Measurements from ENCODE around the gene IGSF8. TPM values are rescaled to one million over a fixed set of nuclear protein-coding genes. Genes with fewer than 3 reads are reported as not detected.
A peak's percentile ranks its signal among the peaks of the same experiment; 100 is the strongest.
"Not testable (repeated sequence)": the region's sequence is repeated elsewhere in the genome, so short reads cannot be mapped to it uniquely, and the experiment has no call there.

The IGSF8 gene
- total RNA-seq, 1 donor from 2014 or later, result 13.4 TPM

GRCh38 chr1:160127381-160127780 lies 29.0 kb upstream of the IGSF8 start:
- DNase-seq, result no peak

- DNase-seq, result not testable (repeated sequence)
These were observed 27.9 kb upstream of the IGSF8 start for GRCh38 chr1:160126342-160126741.

- DNase-seq, result no peak
These were observed 27.3 kb upstream of the IGSF8 start for GRCh38 chr1:160125746-160126145.

- DNase-seq, result no peak
These were observed 26.5 kb upstream of the IGSF8 start for GRCh38 chr1:160124705-160125478.

DNA sequence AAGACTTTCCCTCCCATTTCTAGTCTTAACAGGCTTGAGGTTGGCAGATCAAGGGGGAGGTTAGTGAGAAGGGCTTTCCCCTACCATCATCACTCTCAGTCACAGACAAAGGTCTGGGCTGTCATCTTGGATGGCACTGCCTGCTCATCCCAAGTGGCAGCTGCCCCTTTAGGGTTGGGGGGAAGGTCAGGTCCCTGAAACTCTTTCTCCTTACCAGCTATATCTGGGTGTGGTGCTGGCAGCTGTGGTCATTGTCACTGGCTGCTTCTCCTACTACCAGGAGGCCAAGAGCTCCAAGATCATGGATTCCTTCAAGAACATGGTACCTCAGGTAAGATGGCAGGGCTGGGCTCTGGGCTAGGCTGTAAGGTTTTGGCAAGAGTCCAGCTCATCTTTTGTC lies 25.3 kb upstream of the IGSF8 start:
- DNase-seq, result no peak

- no peak for DNase-seq
These were observed 24.6 kb upstream of the IGSF8 start for GRCh38 chr1:160122978-160123495.

DNA sequence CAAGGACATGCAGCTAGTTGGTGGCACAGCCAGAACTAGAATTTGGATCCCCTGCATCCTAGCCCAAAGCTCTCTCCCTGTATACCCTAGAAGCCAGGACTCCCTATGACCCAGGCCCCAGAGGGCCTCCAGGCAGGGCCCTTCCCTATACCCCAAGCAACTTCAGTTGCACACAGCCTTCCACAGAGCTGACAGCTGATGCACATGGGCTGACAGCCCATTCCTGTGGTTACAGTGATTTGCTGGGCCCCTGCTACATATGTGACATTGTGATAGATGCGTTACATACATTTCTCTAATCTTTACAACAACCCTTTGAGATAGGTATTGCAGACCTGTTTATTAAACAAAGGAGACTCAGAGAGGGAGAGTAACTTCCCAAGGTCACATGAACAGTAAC lies 23.0 kb upstream of the IGSF8 start:
- DNase-seq, result no peak

- DNase-seq, result no peak
These were observed 22.4 kb upstream of the IGSF8 start for GRCh38 chr1:160120797-160121196.

DNA sequence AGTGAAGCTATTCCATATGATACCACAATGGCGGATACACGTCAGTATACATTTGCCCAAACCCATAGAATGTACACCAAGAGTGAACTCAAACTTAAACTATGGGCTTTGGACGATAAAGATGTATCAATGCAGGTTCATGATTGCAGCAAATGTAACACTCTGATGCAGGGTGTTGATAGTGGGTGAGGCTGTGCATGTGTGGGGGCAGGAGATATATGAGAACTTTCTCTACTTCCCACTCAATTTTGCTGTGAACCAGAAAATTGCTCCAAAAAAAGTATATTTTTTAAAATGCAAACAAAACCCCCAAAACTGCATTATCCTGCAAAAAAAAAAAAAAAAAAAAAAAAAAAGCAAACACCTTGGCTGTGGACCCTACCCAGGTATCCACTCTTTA lies 20.5 kb upstream of the IGSF8 start:
- no peak for DNase-seq

DNA sequence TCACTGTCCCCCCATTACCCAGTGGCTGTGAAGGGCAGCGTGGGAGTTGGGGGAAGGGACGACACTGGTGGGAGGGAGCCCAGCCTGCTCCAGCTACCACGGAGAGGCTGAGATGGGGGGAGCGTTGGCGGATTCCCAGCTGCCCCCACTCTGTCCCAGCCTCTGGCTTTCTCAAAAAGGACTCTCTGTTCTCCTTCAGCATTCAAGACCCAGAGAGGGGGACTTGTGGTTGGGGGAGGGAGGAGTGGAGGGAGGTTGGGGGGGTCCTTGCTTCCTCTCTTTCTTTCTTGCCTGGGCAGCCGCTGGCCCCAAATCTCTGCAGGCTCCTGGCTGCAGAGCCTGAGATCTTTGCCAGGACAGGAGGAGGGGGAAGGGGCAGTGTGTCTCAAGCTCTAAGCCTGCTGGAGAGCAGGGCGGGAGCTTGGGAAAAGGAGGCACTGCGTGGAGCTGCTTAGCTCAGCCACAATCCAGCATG lies 19.3 kb upstream of the IGSF8 start:
- DNase-seq, result no peak

DNA sequence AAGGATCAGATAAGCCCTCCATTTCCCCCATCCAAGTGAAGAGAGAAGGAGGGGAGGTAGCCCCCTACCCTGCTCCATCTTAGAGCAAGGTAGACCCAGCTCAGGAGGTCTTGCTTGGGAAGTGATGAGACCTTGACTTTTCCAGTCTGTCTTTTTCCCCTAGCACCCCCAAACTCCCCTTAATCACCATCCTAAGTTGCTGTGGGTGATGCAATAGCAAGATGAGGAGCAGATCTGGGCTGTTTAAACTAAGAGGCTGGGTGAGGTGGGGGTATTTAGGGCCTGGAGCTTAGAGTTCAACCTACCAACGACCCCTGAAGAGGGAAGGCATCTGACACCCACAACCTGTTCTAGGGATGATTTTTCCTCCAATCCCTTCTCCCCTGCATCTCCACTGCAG lies 18.9 kb upstream of the IGSF8 start:
- DNase-seq, result no peak

- no peak for DNase-seq
These were observed 18.1 kb upstream of the IGSF8 start for GRCh38 chr1:160116283-160117147.

DNA sequence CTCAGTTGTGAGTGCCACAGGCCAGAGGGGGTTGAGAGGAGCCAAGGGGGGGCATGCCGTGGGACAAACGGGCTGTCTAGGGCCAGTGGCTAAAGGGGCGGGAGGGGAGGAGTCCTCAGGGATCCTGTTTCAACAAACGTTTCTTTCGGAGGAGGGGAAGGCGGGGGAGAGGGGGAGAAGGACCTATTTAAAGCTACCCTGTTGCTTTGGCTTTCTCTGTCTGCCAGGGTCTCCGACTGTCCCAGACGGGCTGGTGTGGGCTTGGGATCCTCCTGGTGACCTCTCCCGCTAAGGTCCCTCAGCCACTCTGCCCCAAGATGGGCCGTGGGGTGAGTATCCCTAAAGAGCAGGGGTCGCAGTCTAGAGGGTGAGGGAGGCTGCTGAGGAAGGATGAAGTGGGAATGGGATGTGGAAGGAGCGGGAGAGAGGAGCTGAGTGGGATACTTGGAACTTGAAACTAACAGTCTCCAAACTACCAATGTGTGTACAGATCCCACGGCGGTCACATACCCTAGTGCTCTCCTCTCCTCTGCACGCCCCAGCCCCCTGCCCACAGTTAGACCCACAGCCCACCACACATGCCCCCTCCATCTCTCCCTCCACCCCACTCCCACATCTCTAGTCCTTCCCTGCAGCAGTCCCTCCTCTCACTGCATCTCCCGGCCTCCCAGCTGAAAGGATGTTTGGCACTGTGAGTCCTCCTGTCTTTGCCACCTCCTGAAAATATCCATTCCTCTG lies 17.3 kb upstream of the IGSF8 start, which contains the start of gene ATP1A2:
ATP1A2 (plus strand) TSS at position 215 of the 738 bp plus-strand sequence; CDS start at position 318, 103 bp downstream.
- no peak for DNase-seq

GRCh38 chr1:160114085-160114484 lies 15.7 kb upstream of the IGSF8 start:
- DNase-seq, result no peak

GRCh38 chr1:160113407-160113806 lies 15.0 kb upstream of the IGSF8 start:
- DNase-seq, result no peak

DNA sequence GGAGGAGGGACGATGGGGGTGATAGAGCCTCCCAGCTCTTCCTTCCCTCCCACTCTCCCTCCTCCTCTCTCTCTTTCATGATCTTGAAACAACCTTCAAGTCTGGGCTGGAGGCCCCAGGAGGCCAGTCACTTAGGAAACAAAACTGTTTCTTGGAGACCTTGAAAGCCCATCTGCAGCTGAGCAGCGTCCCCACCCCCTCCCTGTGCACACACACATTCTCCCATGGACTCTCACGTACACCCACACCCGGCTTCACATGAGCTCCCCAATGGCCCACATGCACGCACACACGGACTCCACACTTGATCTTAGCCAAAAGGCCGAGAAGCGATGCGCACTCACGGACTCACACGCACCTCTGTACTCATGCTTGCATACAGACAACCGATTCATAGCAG lies 13.9 kb upstream of the IGSF8 start:
- DNase-seq, result no peak

DNA sequence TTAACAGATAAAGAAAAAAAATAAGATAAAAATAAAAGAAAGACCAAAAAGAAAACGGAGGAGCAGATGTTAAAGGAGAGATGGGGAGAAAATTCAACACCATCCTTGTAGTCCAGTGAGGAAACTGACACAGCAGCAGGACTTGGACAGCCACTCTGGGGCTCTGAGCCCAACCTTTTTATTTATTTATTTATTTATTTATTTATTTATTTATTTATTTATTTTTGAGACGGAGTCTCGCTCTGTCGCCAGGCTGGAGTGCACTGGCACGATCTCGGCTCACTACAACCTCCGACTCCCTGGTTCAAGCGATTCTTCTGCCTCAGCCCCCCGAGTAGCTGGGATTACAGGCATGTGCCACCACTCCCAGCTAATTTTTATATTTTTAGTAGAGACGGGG lies 13.0 kb upstream of the IGSF8 start:
- DNase-seq, result not testable (repeated sequence)

GRCh38 chr1:160109686-160110085 lies 11.3 kb upstream of the IGSF8 start:
- DNase-seq, result no peak

- peak; percentile 71 for DNase-seq
These were observed 10.7 kb upstream of the IGSF8 start for GRCh38 chr1:160108888-160109662.

- no peak for DNase-seq
These were observed 9.1 kb upstream of the IGSF8 start for GRCh38 chr1:160107512-160107911.

DNA sequence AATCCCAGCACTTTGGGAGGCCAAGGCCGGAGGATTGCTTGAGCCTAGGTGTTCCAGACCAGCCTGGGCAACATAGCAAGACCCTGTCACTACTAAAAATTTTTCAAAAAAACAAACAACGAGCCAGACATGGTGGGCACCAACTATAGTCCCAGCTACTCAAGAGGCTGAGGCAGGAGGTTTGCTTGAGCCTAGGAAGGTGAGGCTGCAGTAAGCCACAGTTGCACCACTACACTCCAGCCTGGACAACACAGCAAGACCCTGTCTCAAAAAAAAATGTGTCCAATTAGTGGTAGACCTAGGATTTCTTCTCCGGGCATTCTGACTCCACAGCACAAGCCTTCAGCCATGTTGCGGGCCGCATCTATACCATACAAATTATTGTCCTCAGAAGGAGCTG lies 6.7 kb upstream of the IGSF8 start:
- DNase-seq, result no peak

- DNase-seq, result no peak
These were observed 6.1 kb upstream of the IGSF8 start for GRCh38 chr1:160104486-160104885.
